HUES64 (cell line): ENCODE results near the gene PGRMC2.
A peak's percentile ranks its signal among the peaks of the same experiment; 100 is the strongest.

Experiments
- H3K27ac ChIP-seq: 2 replicates; pipeline ENCODE4 v1.7.0; 2013; ENCODE audit warnings: low read depth, low read length, inconsistent platforms
- H3K27me3 ChIP-seq: 2 replicates; pipeline ENCODE4 v1.6.1; 2013; ENCODE audit warnings: mild to moderate bottlenecking, low read length; ENCODE audit not compliant: insufficient read depth
- H3K36me3 ChIP-seq: 2 replicates; pipeline ENCODE4 v1.6.1; 2013; ENCODE audit warnings: mild to moderate bottlenecking, low read length; ENCODE audit not compliant: insufficient read depth
- H3K4me1 ChIP-seq: 2 replicates; pipeline ENCODE4 v1.6.1; 2013; ENCODE audit warnings: mild to moderate bottlenecking, low read length, moderate library complexity; ENCODE audit not compliant: insufficient read depth
- H3K4me3 ChIP-seq: 2 replicates; pipeline ENCODE4 v1.5.1; 2013; ENCODE audit warnings: mild to moderate bottlenecking, low read length, moderate library complexity
- H3K9ac ChIP-seq: 2 replicates; pipeline ENCODE4 v1.6.1; 2013; ENCODE audit warnings: mild to moderate bottlenecking, low read depth, low read length
- H3K9me3 ChIP-seq: 2 replicates; pipeline ENCODE4 v1.6.1; 2013; ENCODE audit warnings: low read depth, low read length; ENCODE audit not compliant: insufficient read depth
- WGBS: fragments of 150-250, 120-280 bp; methylation state at CpG from one replicate; pipeline ENCODE4 v1.1.7; 2013; ENCODE audit warnings: missing lambda C conversion rate; 5-methylcytosine and 5-hydroxymethylcytosine counted together

PGRMC2 gene

GRCh38 chr4:128298852-128299251, 11.2 kb upstream of the PGRMC2 start:
- WGBS: 94% methylated on average over 1 of the region's 2 CpGs
- Histone ChIP-seq H3K27ac (no peak overlapping the region), H3K27me3 (no peaks in the 10 kb centered on the region), H3K36me3 (no peaks in the 10 kb centered on the region), H3K9me3 (no peaks in the 10 kb centered on the region), H3K9ac (no peak overlapping the region), H3K4me1 (no peaks in the 10 kb centered on the region), H3K4me3 (no peak overlapping the region)

GRCh38 chr4:128298146-128298758, 10.6 kb upstream of the PGRMC2 start:
- no peak overlapping the region for H3K4me3 ChIP-seq
- no peaks in the 10 kb centered on the region for H3K36me3 ChIP-seq
- 92% methylated on average over 7 of the region's 7 CpGs for WGBS
- no peaks in the 10 kb centered on the region for H3K9me3 ChIP-seq
- no peaks in the 10 kb centered on the region for H3K4me1 ChIP-seq
- H3K27ac ChIP-seq: no peak overlapping the region
- H3K27me3 ChIP-seq: no peaks in the 10 kb centered on the region
- no peak overlapping the region for H3K9ac ChIP-seq

DNA sequence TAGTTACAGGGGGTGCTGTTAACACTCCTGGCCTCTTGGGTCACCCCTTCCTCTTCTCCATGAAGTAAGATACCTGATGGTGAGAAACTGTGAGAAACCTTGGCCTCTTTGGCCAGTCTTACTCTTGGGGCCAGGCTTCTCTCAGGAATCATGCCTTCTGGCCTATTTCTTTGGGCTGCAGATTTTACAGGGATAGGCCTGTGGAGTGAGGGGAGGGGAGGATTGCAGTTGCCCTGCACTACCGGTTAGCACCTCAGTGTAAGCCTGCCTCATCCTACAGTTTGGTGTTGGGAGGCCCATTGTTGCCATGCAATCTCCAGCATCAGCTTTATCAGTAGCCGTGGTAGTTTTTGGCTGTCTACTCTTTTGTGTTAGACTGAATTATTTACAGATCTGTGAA, 7.6 kb upstream of the PGRMC2 start:
- Histone ChIP-seq H3K36me3 (no peaks in the 10 kb centered on the region), H3K4me1 (no peaks in the 10 kb centered on the region), H3K27ac (no peak overlapping the region), H3K9ac (no peak overlapping the region), H3K27me3 (no peaks in the 10 kb centered on the region), H3K4me3 (no peak overlapping the region), H3K9me3 (no peaks in the 10 kb centered on the region)
- WGBS: 94% methylated on average over 2 of the region's 2 CpGs

GRCh38 chr4:128294464-128294863, 6.9 kb upstream of the PGRMC2 start:
- no peaks in the 10 kb centered on the region for H3K9me3 ChIP-seq
- no peak overlapping the region for H3K27ac ChIP-seq
- H3K4me1 ChIP-seq: peaks cover 3% of the 10 kb centered on the region
- whole genome bisulfite sequencing: 95% methylated on average over 3 of the region's 3 CpGs
- H3K27me3 ChIP-seq: no peaks in the 10 kb centered on the region
- H3K9ac ChIP-seq: no peak overlapping the region
- H3K36me3 ChIP-seq: no peaks in the 10 kb centered on the region
- H3K4me3 ChIP-seq: no peak overlapping the region

- H3K27ac ChIP-seq: no peak overlapping the region
- no peak overlapping the region for H3K4me3 ChIP-seq
- peaks cover 10% of the 10 kb centered on the region for H3K4me1 ChIP-seq
- WGBS: 84% methylated on average over 2 of the region's 2 CpGs
- H3K9me3 ChIP-seq: no peaks in the 10 kb centered on the region
- H3K36me3 ChIP-seq: no peaks in the 10 kb centered on the region
- no peaks in the 10 kb centered on the region for H3K27me3 ChIP-seq
- no peak overlapping the region for H3K9ac ChIP-seq
These were observed 4.7 kb upstream of the PGRMC2 start for GRCh38 chr4:128292349-128292748.

GRCh38 chr4:128291096-128291495, 3.5 kb upstream of the PGRMC2 start:
- no CpG with 5 or more reads among the region's 2 CpGs for WGBS
- Histone ChIP-seq H3K36me3 (no peaks in the 10 kb centered on the region), H3K4me3 (no peak overlapping the region), H3K4me1 (peaks cover 10% of the 10 kb centered on the region), H3K9me3 (no peaks in the 10 kb centered on the region), H3K27me3 (no peaks in the 10 kb centered on the region), H3K9ac (no peak overlapping the region), H3K27ac (no peak overlapping the region)

DNA sequence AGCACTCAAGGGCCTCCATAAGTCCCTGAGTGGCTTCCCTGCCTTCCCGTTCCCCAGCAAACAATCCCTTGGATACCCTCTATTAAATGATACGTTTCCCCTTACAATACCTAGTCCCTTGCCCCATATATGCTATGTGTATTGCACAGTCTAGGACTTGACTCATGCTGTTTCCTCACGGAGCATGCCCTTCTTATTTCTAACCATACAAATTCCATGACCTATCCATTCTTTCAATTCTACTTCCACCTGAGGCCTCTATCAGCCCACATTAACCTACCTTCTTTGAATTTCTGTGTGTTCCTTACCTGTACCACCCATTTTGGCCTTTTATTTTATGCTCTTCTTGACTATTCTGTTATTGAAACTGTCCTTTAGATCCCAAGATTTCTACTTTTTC, 2.9 kb upstream of the PGRMC2 start:
- no peaks in the 10 kb centered on the region for H3K9me3 ChIP-seq
- H3K4me3 ChIP-seq: no peak overlapping the region
- no peak overlapping the region for H3K9ac ChIP-seq
- no peak overlapping the region for H3K27ac ChIP-seq
- H3K36me3 ChIP-seq: no peaks in the 10 kb centered on the region
- 95% methylated on average over 3 of the region's 3 CpGs for WGBS
- H3K27me3 ChIP-seq: no peaks in the 10 kb centered on the region
- peaks cover 14% of the 10 kb centered on the region for H3K4me1 ChIP-seq

DNA sequence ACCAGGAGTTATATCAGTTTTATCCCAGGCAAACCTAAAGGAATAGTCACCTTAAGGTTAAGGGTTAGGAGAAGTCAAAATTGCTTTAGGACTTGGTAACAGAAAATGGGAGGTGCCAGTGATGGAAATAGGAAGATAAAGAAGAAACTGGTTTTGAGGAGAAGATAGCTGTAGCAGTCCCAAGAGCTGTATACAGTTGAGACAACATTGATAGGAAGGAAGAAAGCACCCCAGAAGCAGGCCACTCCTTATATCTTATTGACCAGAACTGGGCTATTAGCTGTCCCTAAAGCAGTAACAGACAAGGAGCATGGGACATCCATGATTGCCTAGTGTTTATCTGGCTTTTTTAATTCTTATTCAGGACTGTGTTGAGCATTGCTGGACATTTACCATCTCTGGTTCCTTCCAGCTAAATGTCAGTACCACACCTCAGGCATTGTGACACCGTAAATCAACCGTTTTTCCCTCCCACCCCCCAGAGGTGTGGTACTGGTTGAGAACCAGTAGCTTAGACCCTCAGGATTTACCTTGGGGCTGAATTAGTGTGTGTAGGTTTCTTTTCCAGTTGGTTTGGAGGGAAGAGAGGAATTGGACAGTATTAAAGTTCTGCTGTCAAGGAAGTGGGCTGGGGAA, 2.0 kb upstream of the PGRMC2 start:
- no peaks in the 10 kb centered on the region for H3K9me3 ChIP-seq
- no peaks in the 10 kb centered on the region for H3K27me3 ChIP-seq
- peak overlapping the region; percentile 88; the same call in 1 of the 2 replicates for H3K4me3 ChIP-seq
- no CpG with 5 or more reads among the region's 2 CpGs for WGBS
- no peak overlapping the region for H3K9ac ChIP-seq
- no peaks in the 10 kb centered on the region for H3K36me3 ChIP-seq
- peaks cover 17% of the 10 kb centered on the region for H3K4me1 ChIP-seq
- H3K27ac ChIP-seq: no peak overlapping the region

- Histone ChIP-seq H3K4me1 (peaks cover 20% of the 10 kb centered on the region), H3K9ac (peak overlapping the region; percentile 73), H3K27me3 (no peaks in the 10 kb centered on the region), H3K9me3 (no peaks in the 10 kb centered on the region), H3K27ac (peak overlapping the region; percentile 96), H3K4me3 (peak overlapping the region; percentile 88), H3K36me3 (peaks cover 4% of the 10 kb centered on the region)
- WGBS: 7% methylated on average over 13 of the region's 13 CpGs
These were observed 1.1 kb upstream of the PGRMC2 start for GRCh38 chr4:128288689-128289106.

DNA sequence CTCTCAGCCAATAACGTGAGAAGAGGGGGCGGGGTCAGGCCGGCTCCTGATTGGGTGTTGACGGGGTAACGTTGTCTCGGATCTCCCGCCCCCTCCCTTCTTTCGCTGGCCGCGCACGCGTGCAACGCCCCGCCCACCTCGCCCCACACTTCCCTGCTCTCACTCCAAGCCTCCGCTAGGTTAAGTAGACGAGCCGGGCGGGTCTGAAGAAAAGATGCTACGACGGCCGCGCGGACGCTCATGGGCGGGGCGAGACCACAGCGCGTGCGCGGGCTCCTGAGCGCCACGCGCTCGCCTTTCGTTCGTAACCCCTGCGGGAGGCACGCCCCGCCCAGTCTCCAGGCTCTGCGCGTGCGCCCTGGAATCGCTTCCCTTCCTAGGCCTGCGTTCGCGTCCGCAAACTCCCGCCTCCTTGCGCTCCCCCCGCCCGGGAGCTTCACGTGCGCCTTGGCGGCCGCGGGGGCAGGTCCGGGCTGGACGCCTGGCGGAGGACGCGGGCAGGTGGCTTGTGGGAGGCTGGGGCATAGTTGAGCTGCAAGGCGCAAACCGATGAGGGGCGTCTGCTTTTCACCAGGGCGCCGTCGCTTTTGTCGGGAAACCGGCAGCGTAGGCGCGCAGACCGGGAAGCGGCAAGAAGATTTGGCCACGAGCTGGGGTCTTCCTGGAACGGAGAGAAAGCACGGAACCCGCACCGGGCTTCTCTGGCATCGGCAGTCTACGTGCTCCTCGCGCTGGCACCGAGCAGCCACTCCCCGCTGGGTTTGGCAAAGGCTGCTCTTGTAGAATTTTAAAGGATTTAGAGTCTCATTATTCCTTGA, 467 bp upstream of the PGRMC2 start:
- Histone ChIP-seq H3K4me1 (peaks cover 20% of the 10 kb centered on the region), H3K36me3 (peaks cover 4% of the 10 kb centered on the region), H3K27ac (peak overlapping the region; percentile 96), H3K4me3 (peak overlapping the region; percentile 88), H3K9me3 (no peaks in the 10 kb centered on the region), H3K27me3 (no peaks in the 10 kb centered on the region), H3K9ac (peak overlapping the region; percentile 73)
- under 1% methylated on average over 86 of the region's 86 CpGs for WGBS

- H3K27me3 ChIP-seq: no peaks in the 10 kb centered on the region
- peak overlapping the region; percentile 88 for H3K4me3 ChIP-seq
- H3K9ac ChIP-seq: peak overlapping the region; percentile 75
- peaks cover 20% of the 10 kb centered on the region for H3K4me1 ChIP-seq
- H3K36me3 ChIP-seq: peaks cover 4% of the 10 kb centered on the region
- WGBS: under 1% methylated on average over 11 of the region's 11 CpGs
- H3K27ac ChIP-seq: peak overlapping the region; percentile 75
- H3K9me3 ChIP-seq: no peaks in the 10 kb centered on the region
These were observed 1.0 kb downstream of the PGRMC2 start for GRCh38 chr4:128286474-128287058.
